Jurkat, Clone E6-1 (cell line): Measurements from ENCODE around the gene CYTH3.

Experiments
- DNase-seq: peaks from one replicate; pipeline ENCODE4 v3.0.0-alpha.2; 2011; ENCODE audit warnings: low read depth, low spot score
- H3K4me3 ChIP-seq: 2 replicates; pipeline ENCODE4 v1.5.1; 2011; ENCODE audit warnings: mild to moderate bottlenecking, low read length, control low read depth, moderate library complexity

Gene CYTH3

GRCh38 chr7:6147627-6148026, 124.8 kb downstream of the CYTH3 start:
- no peak for DNase-seq

GRCh38 chr7:6146666-6147065, 125.8 kb downstream of the CYTH3 start:
- no peak overlapping the region for H3K4me3 ChIP-seq
- DNase-seq: no peak

More at GRCh38 chr7:6147627-6148026, 124.8 kb downstream of the CYTH3 start:
- no peak overlapping the region for H3K4me3 ChIP-seq

DNA sequence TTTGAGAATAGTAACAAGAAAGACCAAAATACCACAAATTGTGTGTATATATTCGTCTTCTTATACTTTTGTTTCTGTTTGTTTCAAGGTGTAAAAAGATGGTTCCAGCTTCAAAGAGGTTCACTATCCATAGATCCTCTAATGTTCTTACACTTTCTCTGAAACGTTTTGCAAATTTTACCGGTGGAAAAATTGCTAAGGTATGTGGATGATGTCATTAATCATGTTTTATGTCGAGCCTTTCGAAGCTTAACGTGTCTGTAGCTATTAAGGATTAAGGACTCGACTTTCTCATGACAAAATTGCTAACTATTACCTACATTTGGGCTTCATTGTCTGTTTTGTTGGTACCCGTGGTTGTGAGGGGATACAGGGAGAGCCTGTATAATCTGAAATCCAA, 128.4 kb downstream of the CYTH3 start:
- H3K4me3 ChIP-seq: no peak overlapping the region
- no peak for DNase-seq

- DNase-seq: no peak
- no peak overlapping the region for H3K4me3 ChIP-seq
Measured at GRCh38 chr7:6142871-6143380, 129.5 kb downstream of the CYTH3 start.

- H3K4me3 ChIP-seq: no peak overlapping the region
- DNase-seq: no peak
Measured at GRCh38 chr7:6139189-6139996, 133.0 kb downstream of the CYTH3 start.

DNA sequence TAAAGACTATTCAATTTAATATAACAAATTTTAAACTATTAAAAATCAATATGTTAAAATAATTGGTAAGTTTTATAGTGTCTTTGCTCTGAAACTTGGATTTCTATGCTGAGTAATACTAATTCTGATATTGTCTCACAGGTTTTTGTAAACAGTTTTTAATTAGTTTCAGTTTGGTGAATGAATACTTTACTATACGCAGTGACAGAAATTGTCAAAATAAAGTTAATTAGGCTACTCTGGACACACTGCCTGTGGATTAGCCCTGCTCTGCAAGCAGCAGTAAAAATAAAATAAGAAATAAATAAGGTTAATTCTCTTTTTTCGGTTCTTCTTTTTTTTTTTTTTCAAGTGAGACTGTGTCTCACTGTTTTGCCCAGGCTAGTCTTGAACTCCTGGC, 135.9 kb downstream of the CYTH3 start:
- no peak overlapping the region for H3K4me3 ChIP-seq
- DNase-seq: no peak

DNA sequence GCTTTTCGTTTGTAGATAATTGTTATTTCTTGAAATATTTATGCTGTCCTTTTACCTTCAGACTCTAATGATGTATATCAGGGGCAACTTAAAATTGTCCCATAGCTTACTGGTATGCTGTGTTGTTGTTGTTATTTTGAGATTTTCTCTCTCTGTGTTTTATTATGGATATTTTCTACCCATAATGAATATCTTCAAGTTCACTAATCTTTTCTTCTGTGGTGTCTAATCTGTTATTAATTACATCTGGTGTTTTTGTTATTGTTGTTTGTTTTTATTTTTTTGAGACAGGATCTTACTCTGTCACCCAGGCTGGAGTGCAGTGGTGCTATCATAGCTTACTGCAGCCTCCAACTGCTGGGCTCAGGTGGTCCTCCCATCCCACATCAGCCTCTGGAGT, 139.2 kb downstream of the CYTH3 start:
- H3K4me3 ChIP-seq: no peak overlapping the region
- DNase-seq: no peak

- DNase-seq: no peak
- no peak overlapping the region for H3K4me3 ChIP-seq
Measured at GRCh38 chr7:6130007-6130587, 142.3 kb downstream of the CYTH3 start.

- DNase-seq: no peak
- H3K4me3 ChIP-seq: no peak overlapping the region
Measured at GRCh38 chr7:6128205-6128604, 144.2 kb downstream of the CYTH3 start.

GRCh38 chr7:6127110-6127490, 145.3 kb downstream of the CYTH3 start:
- no peak for DNase-seq
- no peak overlapping the region for H3K4me3 ChIP-seq

- H3K4me3 ChIP-seq: no peak overlapping the region
- no peak for DNase-seq
Measured at GRCh38 chr7:6123843-6124242, 148.6 kb downstream of the CYTH3 start.

DNA sequence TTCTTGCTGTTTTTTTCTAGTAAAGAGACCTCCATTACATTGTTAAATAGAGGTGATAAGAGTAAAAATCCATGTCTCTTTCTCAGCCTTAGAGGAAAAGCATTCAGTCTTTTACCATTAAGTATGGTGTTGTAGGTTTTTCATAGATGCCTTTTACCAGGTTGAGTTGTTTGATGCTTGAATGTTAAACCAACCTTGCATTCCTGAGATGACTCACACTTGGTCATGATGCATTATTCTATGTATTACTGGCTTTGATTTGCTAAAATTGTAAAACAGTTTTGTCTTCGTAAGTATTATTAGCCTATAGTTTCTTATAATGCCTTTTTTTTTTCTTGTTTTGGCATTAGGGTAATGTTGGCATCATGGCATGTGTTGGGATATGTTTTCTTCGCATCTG, 151.3 kb downstream of the CYTH3 start:
- no peak for DNase-seq
- no peak overlapping the region for H3K4me3 ChIP-seq

- no peak for DNase-seq
- H3K4me3 ChIP-seq: no peak overlapping the region
Measured at GRCh38 chr7:6117533-6117932, 154.9 kb downstream of the CYTH3 start.

DNA sequence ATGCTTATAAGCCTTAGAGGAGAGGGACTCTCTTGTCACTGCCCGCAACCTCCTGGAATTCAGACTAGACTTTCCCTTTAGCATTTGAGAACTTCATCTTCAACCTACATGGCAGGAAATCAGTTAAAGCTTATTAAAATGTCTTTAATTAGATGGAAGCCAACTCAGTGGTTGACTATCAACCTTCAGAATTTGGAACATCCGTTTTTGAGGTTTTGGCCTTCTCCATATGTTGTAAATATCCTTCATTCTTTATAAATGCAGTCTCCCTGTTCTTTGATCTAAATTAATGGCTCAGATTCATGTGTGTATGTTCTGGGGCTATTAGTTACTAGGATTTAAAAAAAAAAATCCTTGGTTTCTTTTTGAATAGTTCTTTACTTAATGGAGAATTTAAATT, 156.2 kb downstream of the CYTH3 start:
- DNase-seq: no peak
- H3K4me3 ChIP-seq: no peak overlapping the region
